ENCODE data around the gene AUTS2.

Gene AUTS2

GRCh38 chr7:69659983-69660382, 61.7 kb downstream of the AUTS2 start:
- DNase-seq, result no peak

DNA sequence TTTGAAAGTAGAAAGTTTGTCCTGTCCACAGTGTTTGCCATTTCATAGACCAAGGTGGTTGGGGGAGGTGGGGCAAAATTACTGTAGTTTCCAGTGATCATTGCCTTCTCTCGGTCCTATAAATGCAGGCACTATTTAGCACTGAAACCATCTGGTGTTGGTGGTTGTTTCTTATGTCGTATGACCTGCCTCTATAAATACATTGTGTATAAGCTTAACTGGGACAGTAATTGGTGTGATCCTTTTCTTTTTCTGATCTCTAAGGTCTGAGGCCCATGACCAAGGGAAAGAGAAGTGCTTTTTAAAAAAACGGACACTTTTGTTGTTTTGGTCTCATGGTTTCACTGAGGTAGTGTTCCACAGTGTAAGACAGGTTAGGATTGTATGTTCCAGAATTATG, 63.1 kb downstream of the AUTS2 start:
- no peak for DNase-seq

GRCh38 chr7:69663911-69664832, 65.9 kb downstream of the AUTS2 start:
- no peak for DNase-seq

DNA sequence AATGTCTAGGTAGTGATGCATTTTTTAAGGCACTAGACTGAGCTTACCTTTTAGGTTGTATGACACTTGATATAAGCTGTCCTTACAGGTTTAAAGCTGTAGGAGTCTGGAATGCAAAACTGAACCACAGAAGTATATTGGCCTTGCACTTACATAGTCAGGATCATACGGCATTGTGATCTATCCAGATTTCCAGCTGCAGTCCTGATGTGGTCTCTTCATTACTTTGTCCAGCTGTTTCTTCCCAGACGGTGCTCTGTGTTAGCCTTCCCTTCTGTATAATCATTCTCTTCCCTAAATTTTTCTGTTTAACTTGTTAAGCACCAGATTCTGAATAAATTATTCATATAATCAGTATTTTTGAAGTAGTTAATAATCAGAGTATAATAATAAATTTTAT, 67.1 kb downstream of the AUTS2 start:
- no peak for DNase-seq

GRCh38 chr7:69668339-69668870, 70.1 kb downstream of the AUTS2 start:
- peak; percentile 23 for DNase-seq

GRCh38 chr7:69670701-69671100, 72.4 kb downstream of the AUTS2 start:
- DNase-seq, result no peak

- DNase-seq, result no peak
Measured at GRCh38 chr7:69673074-69673473, 74.8 kb downstream of the AUTS2 start.

GRCh38 chr7:69674701-69675182, 76.5 kb downstream of the AUTS2 start:
- peak; percentile 44 for DNase-seq

- no peak for DNase-seq
Measured at GRCh38 chr7:69676247-69676646, 78.0 kb downstream of the AUTS2 start.

DNA sequence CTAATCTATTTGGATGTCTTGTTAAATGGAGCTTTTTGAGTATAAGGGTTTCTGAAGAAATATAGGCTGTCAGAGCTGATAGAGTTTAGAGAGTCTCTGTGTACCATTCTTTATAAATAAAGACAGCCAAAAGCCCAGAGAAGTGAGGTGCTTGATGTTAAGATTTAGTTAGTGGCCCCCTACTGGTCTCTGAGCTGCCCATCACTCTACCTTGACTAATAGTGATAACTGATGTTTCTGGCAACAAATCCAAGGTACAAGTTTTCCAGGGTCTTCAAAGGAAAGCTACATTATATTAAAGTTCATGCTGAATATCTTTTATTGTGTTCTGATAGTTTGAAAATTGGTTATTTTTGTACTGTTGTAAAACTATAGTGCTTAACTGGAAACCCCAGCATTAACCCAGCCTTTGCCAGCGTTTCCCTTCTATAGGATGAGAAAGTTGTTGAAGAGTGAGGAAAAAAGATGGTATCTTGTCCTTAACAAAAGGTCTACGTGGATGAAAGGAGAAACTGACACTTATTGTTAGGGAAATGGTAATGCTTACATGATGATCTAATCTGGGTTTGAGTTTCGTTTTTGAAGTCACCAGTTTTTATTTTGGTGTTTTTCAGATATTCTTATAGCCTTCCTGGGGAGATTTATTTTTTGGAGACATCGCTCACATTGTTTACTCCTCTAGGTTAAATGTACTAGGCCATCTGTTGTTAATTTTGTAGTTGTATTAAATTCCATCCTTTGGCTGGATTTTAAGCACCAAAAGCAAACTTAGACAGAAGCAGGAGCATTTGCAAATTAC, 79.0 kb downstream of the AUTS2 start:
- DNase-seq, result no peak

DNA sequence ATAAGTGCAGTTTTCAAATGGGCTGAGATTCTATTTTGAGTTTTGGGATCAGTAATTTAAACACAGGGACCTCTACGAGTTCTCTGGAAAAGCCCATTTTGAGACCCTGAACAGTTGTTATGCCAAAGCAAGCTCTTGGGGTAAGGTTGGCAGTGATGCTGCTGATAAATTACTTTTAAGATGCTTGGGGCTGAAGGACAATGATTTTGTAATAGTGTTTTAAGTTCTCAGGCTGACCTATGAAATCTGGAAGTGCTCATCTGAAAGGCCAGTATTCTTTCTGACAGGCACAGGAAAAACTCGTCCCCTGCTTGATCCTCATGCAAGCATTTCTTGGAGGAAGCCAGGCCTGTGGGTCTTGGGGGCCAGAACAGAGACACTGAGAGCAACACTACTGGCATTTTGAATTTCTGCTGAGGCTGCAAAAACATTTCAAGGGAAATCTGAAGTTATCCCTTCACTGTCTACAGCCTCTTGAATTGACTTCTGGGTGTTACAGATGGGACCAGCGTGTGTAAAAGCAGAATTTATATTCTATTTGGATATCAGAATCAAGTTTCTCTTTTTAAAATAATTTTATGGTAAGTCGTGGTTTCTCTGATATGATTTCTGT, 79.7 kb downstream of the AUTS2 start:
- no peak for DNase-seq

GRCh38 chr7:69678494-69679187, 80.4 kb downstream of the AUTS2 start:
- no peak for DNase-seq

DNA sequence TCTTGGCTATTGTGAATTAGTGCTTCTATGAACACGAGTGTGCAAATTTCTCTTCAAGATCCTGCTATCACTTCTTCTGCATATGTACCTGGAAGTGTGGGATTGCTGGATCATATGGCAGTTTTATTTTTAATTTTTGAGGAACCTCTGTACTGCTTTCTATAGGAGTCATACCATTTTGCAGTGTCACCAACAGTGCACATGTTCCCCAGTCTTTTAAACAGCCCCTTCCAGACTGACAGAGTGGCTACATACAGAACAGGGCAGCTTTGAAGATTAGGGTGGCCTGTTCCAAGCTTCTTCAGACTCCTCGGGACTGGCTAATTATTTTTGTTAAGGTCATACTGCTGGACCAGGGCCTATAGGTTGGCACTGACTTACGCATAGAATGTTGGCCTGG, 82.9 kb downstream of the AUTS2 start:
- DNase-seq, result no peak

DNA sequence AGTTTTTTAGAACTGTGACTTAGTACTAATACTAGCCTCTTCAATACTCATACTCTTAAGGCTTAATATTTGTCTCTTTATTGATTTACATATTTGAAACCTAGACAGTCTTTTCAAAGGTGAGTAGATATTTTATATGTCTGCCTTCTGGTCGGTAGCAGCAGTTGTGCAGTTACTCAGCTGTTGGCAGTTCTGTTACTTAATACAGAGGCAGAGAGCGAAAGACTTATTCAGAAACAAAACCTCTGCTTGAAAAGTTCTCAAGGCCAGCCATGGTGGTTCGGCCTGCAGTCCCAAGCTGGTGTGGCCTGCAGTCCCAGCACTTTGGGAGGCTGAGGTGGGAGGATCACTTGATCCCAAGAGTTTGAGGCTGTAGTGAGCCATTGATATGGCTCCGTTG, 84.2 kb downstream of the AUTS2 start:
- no peak for DNase-seq

GRCh38 chr7:69683002-69683401, 84.7 kb downstream of the AUTS2 start:
- no peak for DNase-seq

GRCh38 chr7:69684369-69685292, 86.4 kb downstream of the AUTS2 start:
- no peak for DNase-seq

GRCh38 chr7:69685293-69685631, 87.0 kb downstream of the AUTS2 start:
- DNase-seq, result no peak

DNA sequence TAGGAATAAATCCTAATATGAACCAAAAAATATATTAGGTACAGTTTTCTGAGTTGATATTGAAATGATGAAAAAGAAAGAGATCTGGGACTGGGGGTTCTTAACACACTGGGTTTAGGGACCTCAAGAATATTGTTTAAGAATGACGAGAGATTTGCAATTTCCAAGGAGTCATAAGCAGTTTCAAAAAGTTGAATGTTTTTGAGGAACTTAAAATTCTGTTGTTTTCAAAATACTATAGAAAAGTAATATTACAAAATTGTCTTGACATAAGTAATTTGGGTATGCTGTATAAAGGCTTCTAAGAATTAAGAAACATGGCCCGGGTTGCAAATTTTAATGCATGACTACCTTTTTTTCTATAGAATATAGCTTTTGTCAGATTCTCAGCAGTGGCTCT, 88.1 kb downstream of the AUTS2 start:
- no peak for DNase-seq

- peak; percentile 62 for DNase-seq
Measured at GRCh38 chr7:69687739-69688433, 89.6 kb downstream of the AUTS2 start.

DNA sequence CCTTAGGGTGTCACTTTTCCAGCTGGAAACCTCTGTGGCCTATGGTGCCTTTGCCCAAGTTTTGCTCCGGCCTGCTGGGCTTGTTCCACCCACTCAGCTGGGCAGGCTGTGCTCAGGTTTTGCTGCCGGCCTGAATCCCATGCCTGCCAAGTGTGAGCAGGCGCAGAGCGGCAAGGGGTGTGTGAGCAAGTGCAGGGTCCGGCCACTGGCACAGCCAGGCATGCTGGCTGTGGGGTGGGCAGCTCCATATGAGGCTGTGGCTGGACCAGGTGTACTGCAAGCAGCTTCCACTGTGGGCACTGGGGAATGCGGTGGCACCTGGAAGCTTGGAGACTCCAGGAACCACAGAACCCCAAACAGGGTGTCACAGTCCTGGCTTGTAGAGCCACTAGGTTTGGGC, 92.1 kb downstream of the AUTS2 start:
- no peak for DNase-seq

GRCh38 chr7:69691327-69691726, 93.1 kb downstream of the AUTS2 start:
- no peak for DNase-seq

All from NCI-H748 treated with DMSO at 0.1 percent for 48 hours (cell line).